GM12878 (cell line): ENCODE results near the gene CCR2. TPM values are rescaled to one million over a fixed set of nuclear protein-coding genes. Genes with fewer than 3 reads are reported as not detected.

ENCODE experiments used
- ATAC-seq: fragments of 200-7000 bp; cut with Tn5 transposase; 3 replicates; pipeline ENCODE4 v1.9.1; 2020; ENCODE audit warnings: mild to moderate bottlenecking, moderate library complexity
- BruUV-seq: library from RNA; stranded (reverse); fragments of 400-500 nt; replicated peaks from 2 replicates; lab custom pipeline; 2021; lab: Mats Ljungman, UMichigan
- CTCF ChIA-PET: fragments of 300-600 bp; sonication (Branson Sonifier 250); formaldehyde crosslinking; extraction: SDS; loops from one replicate; lab custom pipeline; 2021; ENCODE audit warnings: inconsistent platforms; lab: Yijun Ruan, JAX
- POLR2A ChIA-PET: fragments of 350-600 bp; formaldehyde crosslinking; extraction: SDS; loops from one replicate; lab custom pipeline; 2021; ENCODE audit warnings: inconsistent platforms; lab: Charles Lee
- RAD21 ChIA-PET: fragments of 300-600 bp; sonication (Branson Sonifier 250); formaldehyde crosslinking; loops from one replicate; lab custom pipeline; 2023; ENCODE audit warnings: antibody characterized with exemption; ENCODE audit not compliant: unreplicated experiment; lab: Charles Lee
- SMC1A ChIA-PET: fragments of 300-600 bp; sonication (Branson Sonifier 250); formaldehyde crosslinking; loops from one replicate; lab custom pipeline; 2023; ENCODE audit not compliant: unreplicated experiment, uncharacterized antibody; lab: Charles Lee
- DNase-seq: peaks from one replicate; pipeline ENCODE4 v3.0.0-alpha.2; 2011; ENCODE audit warnings: low read depth, low spot score
- FAIRE-seq: peaks from 3 replicates; lab custom pipeline; 2011; peaks lifted over from hg19 to GRCh38; lab: Jason Lieb, UNC
- H2AFZ ChIP-seq: 2 replicates; pipeline ENCODE4 v1.6.0; 2011; ENCODE audit warnings: low read depth, low read length, control low read depth; ENCODE audit not compliant: control insufficient read depth
- H3K27ac ChIP-seq: 2 replicates; pipeline ENCODE4 v1.5.1; 2011; ENCODE audit warnings: control low read depth; ENCODE audit not compliant: control insufficient read depth, insufficient read depth
- H3K27me3 ChIP-seq, 2 experiments: replicated peaks in 1 of 2; 2 replicates each; pipeline versions ENCODE4 v1.6.0 to v1.6.1; 2011; ENCODE audit warnings: low read length in 1 of 2; ENCODE audit not compliant: control insufficient read depth in 2 of 2, insufficient read depth in 2 of 2
- H3K36me3 ChIP-seq, 2 experiments: 2 replicates each; pipeline ENCODE4 v1.5.1; 2011; ENCODE audit warnings: low read length in 1 of 2; ENCODE audit not compliant: control insufficient read depth in 2 of 2, insufficient read depth in 2 of 2
- H3K4me1 ChIP-seq: 2 replicates; pipeline ENCODE4 v1.6.1; 2011; ENCODE audit warnings: mild to moderate bottlenecking, low read length, moderate library complexity, mixed read lengths; ENCODE audit not compliant: control insufficient read depth, insufficient read depth
- H3K4me2 ChIP-seq: 2 replicates; pipeline ENCODE4 v1.6.0; 2011; ENCODE audit warnings: control low read depth; ENCODE audit not compliant: control insufficient read depth, insufficient read depth
- H3K4me3 ChIP-seq: fragments of 200-600 bp; sonication (generic); 2 replicates; pipeline ENCODE4 v1.5.1; 2016
- H3K79me2 ChIP-seq: 2 replicates; pipeline ENCODE4 v1.6.0; 2011; ENCODE audit warnings: low read length; ENCODE audit not compliant: control insufficient read depth, insufficient read depth
- H3K9ac ChIP-seq: 2 replicates; pipeline ENCODE4 v1.8.0; 2011; ENCODE audit warnings: low read length, control low read depth, mixed read lengths; ENCODE audit not compliant: control insufficient read depth, insufficient read depth
- H3K9me3 ChIP-seq: replicated peaks from 3 replicates; pipeline ENCODE4 v1.5.1; 2011; ENCODE audit warnings: mild to moderate bottlenecking, low read length; ENCODE audit not compliant: control insufficient read depth, insufficient read depth
- H4K20me1 ChIP-seq: 2 replicates; pipeline ENCODE4 v1.6.0; 2011; ENCODE audit not compliant: control insufficient read depth, insufficient read depth
- BACH1 ChIP-seq: fragments of 450-650 bp; IDR thresholded peaks from 2 replicates; pipeline ENCODE4 v1.6.1; 2017; ENCODE audit warnings: mild to moderate bottlenecking, borderline replicate concordance
- FOXM1 ChIP-seq: IDR thresholded peaks from 2 replicates; pipeline ENCODE4 v1.6.1; 2012; ENCODE audit warnings: low read depth, mild to moderate bottlenecking, inconsistent platforms, low read length, moderate library complexity
- HCFC1 ChIP-seq: fragments of 150-350 bp; IDR thresholded peaks from 2 replicates; pipeline ENCODE4 v1.6.1; 2014; ENCODE audit warnings: low read length
- HDAC6 ChIP-seq: fragments of 200-600 bp; sonication (generic); IDR thresholded peaks from one replicate; pipeline ENCODE4 v1.8.0; 2017; ENCODE audit warnings: antibody characterized with exemption; ENCODE audit not compliant: unreplicated experiment
- IKZF1 ChIP-seq: fragments of 450-650 bp; conservative IDR thresholded peaks from 2 replicates; pipeline ENCODE4 v1.6.1; 2017; ENCODE audit warnings: antibody characterized with exemption, mild to moderate bottlenecking
- IRF3 ChIP-seq: fragments of 450-650 bp; IDR thresholded peaks from 2 replicates; pipeline ENCODE4 v1.6.1; 2014; ENCODE audit warnings: mild to moderate bottlenecking
- KDM1A ChIP-seq: fragments of 200-600 bp; sonication (generic); IDR thresholded peaks from 2 replicates; pipeline ENCODE4 v1.6.1; 2016; ENCODE audit warnings: borderline replicate concordance
- MLLT1 ChIP-seq: fragments of 450-650 bp; IDR thresholded peaks from 2 replicates; pipeline ENCODE4 v1.6.1; 2016; ENCODE audit warnings: mild to moderate bottlenecking
- PRDM15 ChIP-seq: fragments of 450-650 bp; formaldehyde crosslinking; IDR thresholded peaks from 2 replicates; pipeline ENCODE4 v1.4.0; 2020; ENCODE audit warnings: mild to moderate bottlenecking, moderate library complexity
- RAD51 ChIP-seq: fragments of 450-650 bp; IDR thresholded peaks from 2 replicates; pipeline ENCODE4 v1.6.1; 2016; ENCODE audit warnings: moderate library complexity, mild to moderate bottlenecking, inconsistent platforms
- RUNX3 ChIP-seq: IDR thresholded peaks from 2 replicates; pipeline ENCODE4 v1.6.1; 2012; ENCODE audit warnings: low read length, inconsistent platforms
- SIN3A ChIP-seq: IDR thresholded peaks from 2 replicates; pipeline ENCODE4 v1.6.1; 2012; ENCODE audit warnings: low read depth, low read length, improper control_type of control experiment
- STAT3 ChIP-seq: IDR thresholded peaks from 2 replicates; pipeline ENCODE4 v1.6.1; 2011; ENCODE audit warnings: low read depth, low read length, improper control_type of control experiment
- USF1 ChIP-seq: IDR thresholded peaks from 2 replicates; pipeline ENCODE4 v1.6.1; 2011; ENCODE audit warnings: borderline replicate concordance, low read depth, mild to moderate bottlenecking, moderate library complexity, mixed read lengths, low read length; ENCODE audit not compliant: insufficient read depth; ENCODE audit errors: extremely low read length
- ZNF24 ChIP-seq: fragments of 450-650 bp; IDR thresholded peaks from 2 replicates; pipeline ENCODE4 v1.6.1; 2017; ENCODE audit warnings: antibody characterized with exemption, mild to moderate bottlenecking
- WGBS: methylation state at CpG from one replicate; pipeline ENCODE4 v1.1.6; 2016; ENCODE audit warnings: low lambda C conversion rate; ENCODE audit not compliant: insufficient replicate concordance, insufficient coverage; ENCODE audit errors: missing lambda C conversion rate; 5-methylcytosine and 5-hydroxymethylcytosine counted together
- in situ Hi-C: fragments of 300-500 bp; cut with MboI; formaldehyde crosslinking; loops from 9 replicates; pipeline ENCODE4 v1.14.3; 2018; ENCODE audit warnings: mixed read lengths
- intact Hi-C: fragments of 100-400 bp; cut with micrococcal nuclease; formaldehyde crosslinking; loops from one replicate; pipeline ENCODE4 v1.14.2; 2022; ENCODE audit not compliant: unreplicated experiment
- polyA plus RNA-seq, 11 experiments: library from polyadenylated mRNA; depleted of rRNA in 4 of 11; unstranded in 6 of 11; stranded (reverse) in 5 of 11; fragments of >200 nt; fragmentation: Nextera tagmentation in 4 of 11; fragmentation: Illumina TruSeq in 1 of 11; extraction: Ambion mirVana in 4 of 11; extraction: Trizol in 1 of 11; gene quantifications; 1 replicate in 1 of 11; 2 replicates in 10 of 11; pipeline versions ENCODE4 v1.2.1 to v1.2.3, GENCODE V29; 2011 to 2016; ENCODE audit warnings: inconsistent platforms in 2 of 11, missing spikeins in 2 of 11, low read depth in 1 of 11
- total RNA-seq, 4 experiments: library from RNA; depleted of rRNA in 3 of 4; stranded (reverse); fragments of >200 nt in 3 of 4; fragmentation: Illumina TruSeq in 1 of 4; extraction: Trizol in 1 of 4; gene quantifications; 2 replicates each; pipeline versions ENCODE4 v1.2.1 to v1.2.3, GENCODE V29; 2013 to 2021

CCR2 gene
- total and polyA plus RNA-seq, 10 of the 15 experiments (the other 5 are each of a cell fraction or from before 2014, with no cell fraction given): 1.9 to 4.7 (median 3.5) TPM; not detected in 1

- ATAC-seq: peak; percentile 83
- no peak for TF ChIP-seq ZNF24
- TF ChIP-seq IKZF1: peak; percentile 49
- TF ChIP-seq SIN3A: no peak
- TF ChIP-seq FOXM1: no peak
- no peak for TF ChIP-seq HCFC1
- no peak for TF ChIP-seq KDM1A
- no peak for TF ChIP-seq BACH1
- TF ChIP-seq RAD51: peak; percentile 90
- TF ChIP-seq HDAC6: no peak
- TF ChIP-seq USF1: peak; percentile 72
- no peak for TF ChIP-seq IRF3
- no peak for TF ChIP-seq STAT3
- TF ChIP-seq PRDM15 (CRISPR knock-in tag): no peak
- TF ChIP-seq RUNX3: peak; percentile 63
- TF ChIP-seq MLLT1: 0 out of 2 replicates have a peak, but pooled peaks have one; percentile 37
Observed at GRCh38 chr3:46395766-46396530, 42.0 kb downstream of the CCR2 start.

More at GRCh38 chr3:46395766-46396530, 42.0 kb downstream of the CCR2 start:
- ChIA-PET CTCF (no interaction called here), SMC1A (interaction anchor here (1.1 kb wide), 1 partner anchor 27 kb away, joined by 3 read pairs; no protein-coding TSS in a partner anchor), RAD21 (no interaction called here), POLR2A (no interaction called here)
- H3K9me3 ChIP-seq: no peaks in the 10 kb centered on the region; the same call in 1 of the 3 replicates
- no peaks in the 10 kb centered on the region for H3K36me3 ChIP-seq
- no peak overlapping the region for H3K27ac ChIP-seq
- H2AFZ ChIP-seq: no peak overlapping the region; the same call in 1 of the 2 replicates
- no TSS peak for BruUV-seq
- in situ Hi-C loops (no loop called here), intact Hi-C loops (no loop called here)
- no peak overlapping the region for H3K9ac ChIP-seq
- peaks cover 20% of the 10 kb centered on the region for H3K4me1 ChIP-seq
- 14% methylated on average over 6 of the region's 6 CpGs for WGBS
- no peaks in the 10 kb centered on the region for H4K20me1 ChIP-seq
- no peak overlapping the region for H3K4me3 ChIP-seq
- no peaks in the 10 kb centered on the region; a peak in 1 of 4 replicates for H3K27me3 ChIP-seq
- H3K4me2 ChIP-seq: peak overlapping the region; percentile 48; the same call in 1 of the 2 replicates
- H3K79me2 ChIP-seq: no peaks in the 10 kb centered on the region
- DNase-seq: peak; percentile 46
- FAIRE-seq: peak; percentile 72
